DND-41 (cell line): ENCODE results near the gene HLA-DQA2.

Experiments used
- ATAC-seq: fragments of 200-7000 bp; cut with Tn5 transposase; 3 replicates; pipeline ENCODE4 v1.9.1; 2021; ENCODE audit warnings: low read depth; ENCODE audit not compliant: insufficient read depth
- DNase-seq: peaks from one replicate; pipeline ENCODE4 v3.0.0-alpha.2; 2020
- H2AFZ ChIP-seq: 2 replicates; pipeline ENCODE4 v1.6.0; 2012; ENCODE audit warnings: low read depth, low read length
- H3K27ac ChIP-seq: 2 replicates; pipeline ENCODE4 v1.5.1; 2012; ENCODE audit warnings: low read length, inconsistent platforms
- H3K27me3 ChIP-seq: fragments of 200-600 bp; sonication (generic); 2 replicates; pipeline ENCODE4 v1.6.0; 2012; ENCODE audit warnings: low read length, mild to moderate bottlenecking, inconsistent platforms; ENCODE audit not compliant: insufficient read depth, poor library complexity
- H3K36me3 ChIP-seq: 2 replicates; pipeline ENCODE4 v1.5.1; 2012; ENCODE audit warnings: low read length, inconsistent platforms; ENCODE audit not compliant: insufficient read depth
- H3K4me1 ChIP-seq: 2 replicates; pipeline ENCODE4 v1.5.1; 2012; ENCODE audit warnings: mild to moderate bottlenecking, low read length; ENCODE audit not compliant: insufficient read depth
- H3K4me2 ChIP-seq: 2 replicates; pipeline ENCODE4 v1.6.0; 2012; ENCODE audit warnings: mild to moderate bottlenecking, moderate library complexity, low read length, inconsistent platforms; ENCODE audit not compliant: insufficient read depth
- H3K4me3 ChIP-seq, 2 experiments: fragments of 200-600 bp in 1 of 2; shearing (Covaris generic) in 1 of 2; 2 replicates each; pipeline ENCODE4 v1.5.1; 2012 to 2016; ENCODE audit warnings: inconsistent platforms in 2 of 2, low read length in 2 of 2, mild to moderate bottlenecking in 2 of 2, low read depth in 1 of 2, moderate library complexity in 1 of 2
- H3K79me2 ChIP-seq: 2 replicates; pipeline ENCODE4 v1.6.0; 2012; ENCODE audit warnings: low read length, inconsistent platforms; ENCODE audit not compliant: insufficient read depth
- H3K9ac ChIP-seq: 2 replicates; pipeline ENCODE4 v1.6.0; 2012; ENCODE audit warnings: low read depth, mild to moderate bottlenecking, inconsistent platforms, low read length, moderate library complexity
- H3K9me3 ChIP-seq: 2 replicates; pipeline ENCODE4 v1.5.1; 2012; ENCODE audit warnings: low read length, moderate library complexity, mild to moderate bottlenecking, inconsistent platforms; ENCODE audit not compliant: insufficient read depth, severe bottlenecking
- H4K20me1 ChIP-seq: 2 replicates; pipeline ENCODE4 v1.6.0; 2012; ENCODE audit warnings: low read length; ENCODE audit not compliant: insufficient read depth
- EZH2 ChIP-seq: IDR thresholded peaks from 3 replicates; pipeline ENCODE4 v1.6.1; 2012; ENCODE audit warnings: borderline replicate concordance, low read depth, mild to moderate bottlenecking, moderate library complexity, low read length, inconsistent platforms; ENCODE audit not compliant: severe bottlenecking
- TF ChIP-seq, protein P1 (sequence below): IDR thresholded peaks from 2 replicates; pipeline ENCODE4 v1.5.1; 2012; ENCODE audit warnings: borderline replicate concordance, low read length, moderate library complexity, mild to moderate bottlenecking; ENCODE audit not compliant: poor library complexity, severe bottlenecking; ENCODE audit errors: extremely low read depth

HLA-DQA2 gene

DNA sequence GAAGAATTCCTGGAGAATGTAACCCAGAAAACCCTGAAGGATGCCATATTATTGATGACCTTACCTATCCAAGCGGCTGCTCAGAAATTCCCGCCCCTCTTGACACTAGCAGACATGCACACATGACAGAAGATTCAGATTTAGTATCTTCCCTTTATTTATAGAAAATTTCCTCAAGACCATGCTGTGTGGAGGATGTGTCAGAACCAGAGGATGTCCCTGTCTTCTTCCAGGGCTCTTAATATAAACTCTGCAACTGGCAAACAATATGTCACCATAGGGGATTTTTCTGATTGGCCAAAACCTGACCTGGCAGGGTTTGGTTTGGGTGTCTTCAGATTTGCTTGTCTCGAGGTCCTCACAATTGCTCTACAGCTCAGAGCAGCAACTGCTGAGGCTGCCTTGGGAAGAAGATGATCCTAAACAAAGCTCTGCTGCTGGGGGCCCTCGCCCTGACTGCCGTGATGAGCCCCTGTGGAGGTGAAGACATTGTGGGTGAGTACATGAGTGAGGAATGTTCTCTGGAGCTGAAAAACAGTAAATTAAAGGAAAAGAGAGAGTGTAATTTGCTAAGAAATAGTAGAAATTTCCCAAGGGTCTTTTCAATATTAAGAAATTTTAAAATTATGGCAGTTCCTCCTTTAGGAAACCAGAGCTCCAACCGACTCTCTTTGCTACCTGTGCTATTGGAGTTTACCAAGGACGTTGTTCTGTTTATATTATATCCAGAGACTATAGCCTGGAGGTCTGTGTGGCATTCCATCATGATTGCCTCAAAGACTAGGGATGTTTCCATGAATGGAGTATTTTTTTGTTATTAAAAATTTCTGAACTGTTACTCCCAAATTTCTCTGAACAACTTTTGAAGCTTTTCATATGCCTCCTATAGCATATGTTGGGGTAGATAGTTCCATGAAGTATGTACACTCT is at the start of gene HLA-DQA2:
Gene HLA-DQA2, plus strand, starts transcription at position 361 of the 930 bp plus-strand sequence. Its CDS starts 53 bp downstream, at position 414.
- Histone ChIP-seq H2AFZ (no peak within 1 kb of the TSS), H3K4me3 (no peak within 1 kb of the TSS), H3K9ac (no peak within 1 kb of the TSS), H3K79me2 (no peaks in the 10 kb centered on the region), H3K27me3 (peaks cover 27% of the 10 kb centered on the region), H3K27ac (no peak within 1 kb of the TSS), H4K20me1 (no peaks in the 10 kb centered on the region), H3K9me3 (no peaks in the 10 kb centered on the region), H3K36me3 (no peaks in the 10 kb centered on the region), H3K4me1 (no peaks in the 10 kb centered on the region), H3K4me2 (no peak within 1 kb of the TSS)
- TF ChIP-seq EZH2: no peak
- TF ChIP-seq, protein P1, sequence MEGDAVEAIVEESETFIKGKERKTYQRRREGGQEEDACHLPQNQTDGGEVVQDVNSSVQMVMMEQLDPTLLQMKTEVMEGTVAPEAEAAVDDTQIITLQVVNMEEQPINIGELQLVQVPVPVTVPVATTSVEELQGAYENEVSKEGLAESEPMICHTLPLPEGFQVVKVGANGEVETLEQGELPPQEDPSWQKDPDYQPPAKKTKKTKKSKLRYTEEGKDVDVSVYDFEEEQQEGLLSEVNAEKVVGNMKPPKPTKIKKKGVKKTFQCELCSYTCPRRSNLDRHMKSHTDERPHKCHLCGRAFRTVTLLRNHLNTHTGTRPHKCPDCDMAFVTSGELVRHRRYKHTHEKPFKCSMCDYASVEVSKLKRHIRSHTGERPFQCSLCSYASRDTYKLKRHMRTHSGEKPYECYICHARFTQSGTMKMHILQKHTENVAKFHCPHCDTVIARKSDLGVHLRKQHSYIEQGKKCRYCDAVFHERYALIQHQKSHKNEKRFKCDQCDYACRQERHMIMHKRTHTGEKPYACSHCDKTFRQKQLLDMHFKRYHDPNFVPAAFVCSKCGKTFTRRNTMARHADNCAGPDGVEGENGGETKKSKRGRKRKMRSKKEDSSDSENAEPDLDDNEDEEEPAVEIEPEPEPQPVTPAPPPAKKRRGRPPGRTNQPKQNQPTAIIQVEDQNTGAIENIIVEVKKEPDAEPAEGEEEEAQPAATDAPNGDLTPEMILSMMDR: no peak
- no peak for DNase-seq
- ATAC-seq: no peak

- Histone ChIP-seq H3K4me2 (no peak overlapping the region), H3K79me2 (no peaks in the 10 kb centered on the region), H3K27me3 (peaks cover 4% of the 10 kb centered on the region), H3K27ac (no peak overlapping the region), H3K4me1 (peaks cover 8% of the 10 kb centered on the region), H2AFZ (no peak overlapping the region), H4K20me1 (no peaks in the 10 kb centered on the region), H3K9ac (no peak overlapping the region), H3K9me3 (no peaks in the 10 kb centered on the region), H3K36me3 (no peaks in the 10 kb centered on the region), H3K4me3 (no peak overlapping the region)
- DNase-seq (peak; percentile 30), ATAC-seq (no peak)
- TF ChIP-seq, protein P1: peak; percentile 67
- TF ChIP-seq EZH2: no peak
Observed at GRCh38 chr6:32692019-32692418, 49.2 kb upstream of the HLA-DQA2 start.

DNA sequence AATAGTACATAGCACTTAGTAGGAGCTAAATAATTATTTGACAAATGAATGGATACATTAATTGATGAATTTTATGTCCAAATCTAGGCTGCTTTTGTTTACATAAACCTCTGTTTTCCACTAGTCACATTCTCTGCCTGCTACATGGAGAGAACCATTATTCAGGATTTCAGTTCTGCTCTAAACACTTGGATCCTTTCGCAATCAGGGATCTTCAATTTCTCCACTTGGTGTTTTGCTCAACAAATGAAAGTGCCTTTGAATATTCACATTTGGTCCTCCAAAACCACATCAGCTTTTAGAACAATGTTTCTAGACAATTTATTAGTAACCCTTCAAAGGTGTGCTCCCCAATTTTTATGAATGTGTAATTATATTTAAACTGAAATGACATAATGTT is 44.2 kb upstream of the HLA-DQA2 start:
- Histone ChIP-seq H3K9me3 (no peaks in the 10 kb centered on the region), H3K4me2 (no peak overlapping the region), H3K27me3 (peaks cover 16% of the 10 kb centered on the region), H3K27ac (no peak overlapping the region), H2AFZ (no peak overlapping the region), H3K36me3 (no peaks in the 10 kb centered on the region), H3K4me1 (peaks cover 2% of the 10 kb centered on the region; the same call in 1 of the 2 replicates), H3K79me2 (no peaks in the 10 kb centered on the region), H3K9ac (no peak overlapping the region), H4K20me1 (no peaks in the 10 kb centered on the region), H3K4me3 (no peak overlapping the region)
- DNase-seq (no peak), ATAC-seq (no peak)
- no peak for TF ChIP-seq EZH2
- TF ChIP-seq, protein P1: no peak
